ENCODE measurements around the gene TTLL9. TPM values are rescaled to one million over a fixed set of nuclear protein-coding genes. Genes with fewer than 3 reads are reported as not detected.

The TTLL9 gene
- total RNA-seq, 6 experiments from 2014 or later: not detected

DNA sequence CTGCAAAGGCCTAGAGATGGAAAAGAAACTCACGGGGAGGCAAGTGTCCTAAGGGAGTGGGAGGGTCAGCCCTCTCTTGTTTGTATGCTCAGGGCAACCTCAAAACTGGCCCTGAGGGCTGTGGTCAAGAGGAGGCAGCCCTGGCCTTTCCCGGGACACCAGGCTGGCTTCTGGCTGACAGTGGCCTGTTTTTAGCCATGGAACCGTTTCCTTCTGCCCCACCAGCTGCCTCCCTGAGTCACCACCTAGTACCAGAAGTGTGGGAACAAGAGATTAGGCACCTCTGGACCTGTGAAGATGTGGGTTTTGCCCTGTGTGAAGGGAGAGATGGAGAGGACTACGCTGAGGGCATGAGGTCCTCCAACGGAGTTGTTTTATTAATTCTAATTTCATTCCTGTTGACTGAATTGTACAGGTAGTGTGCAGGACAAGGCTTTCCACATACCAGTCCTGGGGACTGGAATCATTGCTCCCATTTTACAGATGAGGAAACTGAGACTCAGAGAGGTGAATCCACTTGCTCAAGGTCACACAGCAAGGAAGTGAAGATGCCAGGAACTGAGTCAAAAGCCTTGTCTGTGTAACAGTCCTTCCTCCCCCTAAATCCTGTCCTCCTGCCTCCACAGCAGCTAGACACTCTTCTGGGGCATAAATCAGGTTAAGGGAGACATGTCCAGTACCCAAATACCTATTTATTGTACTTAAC is 30.5 kb upstream of the TTLL9 start:
- ATAC-seq (no peak), DNase-seq (no peak)
- TF ChIP-seq, protein P1, sequence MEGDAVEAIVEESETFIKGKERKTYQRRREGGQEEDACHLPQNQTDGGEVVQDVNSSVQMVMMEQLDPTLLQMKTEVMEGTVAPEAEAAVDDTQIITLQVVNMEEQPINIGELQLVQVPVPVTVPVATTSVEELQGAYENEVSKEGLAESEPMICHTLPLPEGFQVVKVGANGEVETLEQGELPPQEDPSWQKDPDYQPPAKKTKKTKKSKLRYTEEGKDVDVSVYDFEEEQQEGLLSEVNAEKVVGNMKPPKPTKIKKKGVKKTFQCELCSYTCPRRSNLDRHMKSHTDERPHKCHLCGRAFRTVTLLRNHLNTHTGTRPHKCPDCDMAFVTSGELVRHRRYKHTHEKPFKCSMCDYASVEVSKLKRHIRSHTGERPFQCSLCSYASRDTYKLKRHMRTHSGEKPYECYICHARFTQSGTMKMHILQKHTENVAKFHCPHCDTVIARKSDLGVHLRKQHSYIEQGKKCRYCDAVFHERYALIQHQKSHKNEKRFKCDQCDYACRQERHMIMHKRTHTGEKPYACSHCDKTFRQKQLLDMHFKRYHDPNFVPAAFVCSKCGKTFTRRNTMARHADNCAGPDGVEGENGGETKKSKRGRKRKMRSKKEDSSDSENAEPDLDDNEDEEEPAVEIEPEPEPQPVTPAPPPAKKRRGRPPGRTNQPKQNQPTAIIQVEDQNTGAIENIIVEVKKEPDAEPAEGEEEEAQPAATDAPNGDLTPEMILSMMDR (IDR thresholded peaks at IDR 0.05): no peak
- no peak for TF ChIP-seq POLR2A (IDR thresholded peaks at IDR 0.05)
- Histone ChIP-seq H3K27me3 (no peaks in the 10 kb centered on the region), H3K4me1 (no peaks in the 10 kb centered on the region), H3K4me3 (no peak overlapping the region), H3K36me3 (no peaks in the 10 kb centered on the region), H3K9me3 (no peaks in the 10 kb centered on the region), H3K27ac (no peak overlapping the region)
- intact Hi-C loops (cut with DNase I): loop anchor here in 1 of 2 donors (10.0 kb wide), 1 partner anchor 255 kb away; no protein-coding TSS in a partner anchor
- 69% methylated on average over 2 of the region's 5 CpGs for WGBS (ENCODE audit: insufficient coverage, low coverage, low lambda C conversion rate, missing lambda C conversion rate)

DNA sequence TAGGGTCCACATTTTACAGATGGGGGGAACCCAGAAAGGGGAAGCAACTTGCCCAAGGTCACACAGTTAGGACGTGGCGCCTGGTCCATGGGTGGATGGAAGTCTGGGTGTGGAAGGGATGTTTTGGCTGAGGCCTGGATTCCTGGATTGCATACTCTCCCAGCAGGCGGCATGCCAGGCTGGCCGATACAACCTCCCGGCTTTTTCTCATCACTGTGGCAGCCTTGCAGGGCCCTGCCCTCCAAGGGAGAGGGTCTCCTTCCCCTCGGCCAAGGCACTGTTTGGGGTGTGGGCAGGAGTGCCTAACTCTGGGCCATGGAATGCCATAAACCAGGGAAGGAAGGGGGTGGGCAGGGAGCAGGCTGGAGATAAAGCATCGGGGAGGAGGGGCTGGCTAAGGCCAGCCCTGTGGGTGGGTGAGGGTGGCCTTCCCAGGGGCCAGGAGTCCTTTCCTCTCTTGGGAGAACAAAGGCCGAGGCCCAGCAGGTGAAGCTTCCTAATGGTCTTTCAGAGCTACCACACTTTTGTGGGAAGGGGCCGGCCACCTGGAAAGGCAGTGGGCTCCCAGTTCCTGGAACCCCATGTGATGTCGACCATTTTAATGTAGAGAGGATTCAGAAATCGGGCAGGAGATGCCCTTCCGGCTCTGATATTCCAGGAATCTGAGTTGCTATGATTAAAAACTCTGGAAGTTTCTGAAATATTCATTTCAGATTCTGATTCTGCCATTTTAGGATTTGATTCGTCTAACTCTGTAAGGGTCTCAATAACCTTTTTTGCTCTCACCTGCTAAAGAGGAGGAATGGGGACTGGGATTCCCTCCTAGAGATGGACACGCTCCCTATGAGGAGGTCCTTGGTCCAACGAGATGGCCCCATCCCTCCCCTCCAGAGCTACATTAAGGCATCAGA is 29.3 kb upstream of the TTLL9 start:
- no peaks in the 10 kb centered on the region for H3K4me1 ChIP-seq
- no peaks in the 10 kb centered on the region for H3K36me3 ChIP-seq
- ATAC-seq: no peak
- no peaks in the 10 kb centered on the region for H3K27me3 ChIP-seq
- WGBS (ENCODE audit: insufficient coverage, low coverage, low lambda C conversion rate, missing lambda C conversion rate): 64% methylated on average over 5 of the region's 15 CpGs
- H3K9me3 ChIP-seq: no peaks in the 10 kb centered on the region
- H3K27ac ChIP-seq: no peak overlapping the region
- intact Hi-C loops (cut with DNase I): loop anchor here in 1 of 2 donors (10.0 kb wide), 1 partner anchor 254 kb away; no protein-coding TSS in a partner anchor
- TF ChIP-seq, protein P1 (IDR thresholded peaks at IDR 0.05): no peak
- TF ChIP-seq POLR2A (IDR thresholded peaks at IDR 0.05): no peak
- no peak overlapping the region for H3K4me3 ChIP-seq
- no peak for DNase-seq

DNA sequence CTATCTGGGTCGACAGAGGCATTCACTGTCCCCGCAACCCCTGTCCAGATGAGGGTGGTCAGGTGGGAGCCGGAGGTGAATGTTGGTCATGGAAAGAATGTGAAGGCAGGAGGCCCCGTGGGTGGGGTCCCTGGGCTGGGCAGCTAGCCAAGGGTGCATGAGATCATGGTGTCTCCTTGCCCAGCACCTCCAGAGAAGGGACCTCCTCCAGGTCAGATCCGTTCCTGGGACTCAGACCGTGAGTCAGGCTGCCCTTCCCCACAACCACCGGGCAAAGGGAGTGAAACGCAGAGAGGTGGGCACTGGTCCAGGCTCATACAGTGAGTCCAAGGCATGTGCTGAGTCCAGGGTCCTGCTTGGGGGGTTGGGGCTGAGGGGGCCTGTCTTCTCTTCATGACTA is 28.5 kb upstream of the TTLL9 start:
- Histone ChIP-seq H3K27ac (no peak overlapping the region), H3K4me1 (no peaks in the 10 kb centered on the region), H3K9me3 (no peaks in the 10 kb centered on the region), H3K36me3 (no peaks in the 10 kb centered on the region), H3K4me3 (no peak overlapping the region), H3K27me3 (no peaks in the 10 kb centered on the region)
- TF ChIP-seq POLR2A (IDR thresholded peaks at IDR 0.05): no peak
- TF ChIP-seq, protein P1 (IDR thresholded peaks at IDR 0.05): no peak
- ATAC-seq (no peak), DNase-seq (no peak)
- intact Hi-C loops (cut with DNase I): loop anchor here in 1 of 2 donors (10.0 kb wide), 1 partner anchor 253 kb away; no protein-coding TSS in a partner anchor
- WGBS (ENCODE audit: insufficient coverage, low coverage, low lambda C conversion rate, missing lambda C conversion rate): 20% methylated on average over 1 of the region's 8 CpGs

DNA sequence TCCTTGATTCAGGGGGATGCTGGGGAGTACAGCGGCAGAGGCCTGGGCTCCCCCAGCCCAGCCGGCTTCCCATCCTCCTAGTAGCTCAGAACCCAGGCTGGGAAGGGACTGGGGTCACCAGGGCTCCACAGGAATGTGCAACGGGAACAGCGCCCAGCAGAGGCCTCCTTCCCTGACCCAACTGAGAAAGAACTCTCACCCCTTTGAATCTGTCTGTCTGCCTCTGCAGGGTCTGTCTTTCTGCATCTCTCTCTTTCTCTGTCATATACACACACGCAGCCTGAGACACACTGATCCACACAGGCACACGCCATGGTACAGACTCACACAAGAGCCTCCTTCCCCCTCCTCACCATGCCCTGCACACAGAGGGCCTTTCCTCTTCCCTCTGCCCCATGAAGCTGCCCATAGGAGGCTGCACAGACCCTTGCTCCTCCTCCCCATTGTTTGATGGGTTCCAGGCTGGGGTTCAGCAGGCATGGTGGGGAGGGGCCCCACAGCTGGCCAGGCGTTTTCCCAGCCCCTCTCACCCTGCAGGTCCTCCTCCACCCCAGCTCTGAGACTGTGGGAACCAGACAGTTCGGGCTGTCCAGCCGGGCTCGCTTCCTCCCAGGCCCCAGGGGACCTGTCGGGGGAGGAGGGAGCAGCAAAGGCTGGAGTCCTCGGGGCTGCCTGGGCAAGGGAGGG is 27.8 kb upstream of the TTLL9 start:
- Histone ChIP-seq H3K4me3 (no peak overlapping the region), H3K4me1 (no peaks in the 10 kb centered on the region), H3K9me3 (no peaks in the 10 kb centered on the region), H3K27ac (no peak overlapping the region), H3K36me3 (no peaks in the 10 kb centered on the region), H3K27me3 (no peaks in the 10 kb centered on the region)
- intact Hi-C loops (cut with DNase I): loop anchor here in 1 of 2 donors (10.0 kb wide), 1 partner anchor 252 kb away; no protein-coding TSS in a partner anchor
- no peak for TF ChIP-seq POLR2A (IDR thresholded peaks at IDR 0.05)
- TF ChIP-seq, protein P1 (IDR thresholded peaks at IDR 0.05): no peak
- ATAC-seq (peak; percentile 29 to 35 (median 30)), DNase-seq (no peak)
- 73% methylated on average over 3 of the region's 12 CpGs for WGBS (ENCODE audit: insufficient coverage, low coverage, low lambda C conversion rate, missing lambda C conversion rate)

All from right lobe of liver (tissue), 6 donors.